ENCODE results near the gene LRP8. TPM values are rescaled to one million over a fixed set of nuclear protein-coding genes. Genes with fewer than 3 reads are reported as not detected.
"Not testable (repeated sequence)": the region's sequence is repeated elsewhere in the genome, so short reads cannot be mapped to it uniquely, and the experiment has no call there.

Gene LRP8
- total and polyA plus RNA-seq, 9 of the 15 experiments (the other 6 are each of a cell fraction or from before 2014, with no cell fraction given), result 7.1 to 56.1 (median 31.3) TPM

- TF ChIP-seq ZFP36 (IDR thresholded peaks at IDR 0.05; ENCODE audit: low read depth, low read length, partially characterized antibody), result peak; percentile 47
Measured at GRCh38 chr1:53205496-53205895, 122.4 kb downstream of the LRP8 start.

GRCh38 chr1:53203466-53203865, 124.4 kb downstream of the LRP8 start:
- no peaks in the 10 kb centered on the region for H3K27me3 ChIP-seq (ENCODE audit: control insufficient read depth in 2 of 2, insufficient read depth in 2 of 2, low read length in 2 of 2)
- in situ Hi-C loops (cut with MboI), result no loop called here
- H3K9ac ChIP-seq (ENCODE audit: insufficient read depth in 1 of 2, low read depth in 2 of 2, low read length in 2 of 2), result no peak overlapping the region
- no peak for FAIRE-seq
- peaks cover 40% of the 10 kb centered on the region; the same call in 2 of the 3 replicates for H3K36me3 ChIP-seq (ENCODE audit: control insufficient read depth, insufficient read depth, low read length)
- intact Hi-C loops (cut with micrococcal nuclease), result no loop called here
- no peak overlapping the region for H3K4me3 ChIP-seq
- ATAC-seq, result no peak
- no peaks in the 10 kb centered on the region; a peak in 2 of 5 replicates for H3K4me1 ChIP-seq (replicated peaks in 1 of 2; ENCODE audit: control insufficient read depth in 2 of 2, insufficient read depth in 2 of 2, low read length in 2 of 2)
- H3K9me1 ChIP-seq (ENCODE audit: control insufficient read depth, insufficient read depth, low read length), result no peaks in the 10 kb centered on the region
- no peak overlapping the region for H3K4me2 ChIP-seq (ENCODE audit: insufficient read depth, low read length)
- WGBS (ENCODE audit: insufficient coverage, low coverage, missing lambda C conversion rate), result 64% methylated on average over 3 of the region's 3 CpGs
- H3K79me2 ChIP-seq (ENCODE audit: control insufficient read depth, insufficient read depth, low read length), result no peaks in the 10 kb centered on the region
- ChIA-PET CTCF (ENCODE audit: low intra/inter-chr PET ratio) (no interaction called here), POLR2A (interaction anchor here (1.0 kb wide), 2 partner anchors 10 to 12 kb away, joined by 4 read pairs; no protein-coding TSS in a partner anchor)
- H4K20me1 ChIP-seq (replicated peaks; ENCODE audit: control insufficient read depth, insufficient read depth, low read length), result no peaks in the 10 kb centered on the region
- peaks cover 19% of the 10 kb centered on the region for H3K9me3 ChIP-seq (replicated peaks; ENCODE audit: control insufficient read depth, insufficient read depth, low read depth, low read length)
- no TSS peak for BruUV-seq (replicated peaks)
- H3K27ac ChIP-seq (ENCODE audit: extremely low read depth, low read depth, low read length), result no peak overlapping the region
- DNase-seq (ENCODE audit: extremely low read depth in 1 of 4, low spot score in 3 of 4), result no peak
- H2AFZ ChIP-seq (ENCODE audit: low read depth, low read length), result no peak overlapping the region
- TF ChIP-seq GTF2F1 (IDR thresholded peaks at IDR 0.05; ENCODE audit: low read depth, low read length) (no peak), SAP30 (IDR thresholded peaks at IDR 0.05; ENCODE audit: borderline replicate concordance, insufficient read depth, low read depth, low read length, poor library complexity, severe bottlenecking) (no peak), CREB1 (IDR thresholded peaks at IDR 0.05) (no peak), CREB1 (CRISPR knock-in tag; IDR thresholded peaks at IDR 0.05) (no peak), ELF4 (CRISPR knock-in tag; IDR thresholded peaks at IDR 0.05) (no peak), MTF1 (CRISPR knock-in tag; IDR thresholded peaks at IDR 0.05; ENCODE audit: borderline replicate concordance) (no peak), NRF1 (conservative IDR thresholded peaks at IDR 0.05 in 1 of 2, IDR thresholded peaks at IDR 0.05 in 1 of 2) (no peak), RUNX1 (IDR thresholded peaks at IDR 0.05; ENCODE audit: low read depth) (no peak), RCOR1 (IDR thresholded peaks at IDR 0.05; ENCODE audit: borderline replicate concordance in 1 of 2, low read depth in 2 of 2, low read length in 2 of 2) (no peak), ZNF584 (CRISPR knock-in tag; IDR thresholded peaks at IDR 0.05; ENCODE audit: low read depth) (no peak), ASH1L (IDR thresholded peaks at IDR 0.05; ENCODE audit: borderline replicate concordance, low read depth, partially characterized antibody) (no peak)
- TF ChIP-seq, protein P1, sequence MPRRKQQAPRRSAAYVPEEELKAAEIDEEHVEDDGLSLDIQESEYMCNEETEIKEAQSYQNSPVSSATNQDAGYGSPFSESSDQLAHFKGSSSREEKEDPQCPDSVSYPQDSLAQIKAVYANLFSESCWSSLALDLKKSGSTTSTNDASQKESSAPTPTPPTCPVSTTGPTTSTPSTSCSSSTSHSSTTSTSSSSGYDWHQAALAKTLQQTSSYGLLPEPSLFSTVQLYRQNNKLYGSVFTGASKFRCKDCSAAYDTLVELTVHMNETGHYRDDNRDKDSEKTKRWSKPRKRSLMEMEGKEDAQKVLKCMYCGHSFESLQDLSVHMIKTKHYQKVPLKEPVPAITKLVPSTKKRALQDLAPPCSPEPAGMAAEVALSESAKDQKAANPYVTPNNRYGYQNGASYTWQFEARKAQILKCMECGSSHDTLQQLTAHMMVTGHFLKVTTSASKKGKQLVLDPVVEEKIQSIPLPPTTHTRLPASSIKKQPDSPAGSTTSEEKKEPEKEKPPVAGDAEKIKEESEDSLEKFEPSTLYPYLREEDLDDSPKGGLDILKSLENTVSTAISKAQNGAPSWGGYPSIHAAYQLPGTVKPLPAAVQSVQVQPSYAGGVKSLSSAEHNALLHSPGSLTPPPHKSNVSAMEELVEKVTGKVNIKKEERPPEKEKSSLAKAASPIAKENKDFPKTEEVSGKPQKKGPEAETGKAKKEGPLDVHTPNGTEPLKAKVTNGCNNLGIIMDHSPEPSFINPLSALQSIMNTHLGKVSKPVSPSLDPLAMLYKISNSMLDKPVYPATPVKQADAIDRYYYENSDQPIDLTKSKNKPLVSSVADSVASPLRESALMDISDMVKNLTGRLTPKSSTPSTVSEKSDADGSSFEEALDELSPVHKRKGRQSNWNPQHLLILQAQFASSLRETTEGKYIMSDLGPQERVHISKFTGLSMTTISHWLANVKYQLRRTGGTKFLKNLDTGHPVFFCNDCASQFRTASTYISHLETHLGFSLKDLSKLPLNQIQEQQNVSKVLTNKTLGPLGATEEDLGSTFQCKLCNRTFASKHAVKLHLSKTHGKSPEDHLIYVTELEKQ (CRISPR knock-in tag; IDR thresholded peaks at IDR 0.05), result no peak

More at GRCh38 chr1:53205496-53205895, 122.4 kb downstream of the LRP8 start:
- H2AFZ ChIP-seq (ENCODE audit: low read depth, low read length); CTCF ChIA-PET (ENCODE audit: low intra/inter-chr PET ratio); POLR2A ChIA-PET; H3K9ac ChIP-seq (ENCODE audit: insufficient read depth in 1 of 2, low read depth in 2 of 2, low read length in 2 of 2); H3K9me1 ChIP-seq (ENCODE audit: control insufficient read depth, insufficient read depth, low read length); H3K27me3 ChIP-seq (ENCODE audit: control insufficient read depth in 2 of 2, insufficient read depth in 2 of 2, low read length in 2 of 2); ATAC-seq; intact Hi-C loops (cut with micrococcal nuclease); BruUV-seq (replicated peaks); FAIRE-seq; H3K79me2 ChIP-seq (ENCODE audit: control insufficient read depth, insufficient read depth, low read length); in situ Hi-C loops (cut with MboI); H3K4me1 ChIP-seq (replicated peaks in 1 of 2; ENCODE audit: control insufficient read depth in 2 of 2, insufficient read depth in 2 of 2, low read length in 2 of 2); DNase-seq (ENCODE audit: extremely low read depth in 1 of 4, low spot score in 3 of 4); H3K27ac ChIP-seq (ENCODE audit: extremely low read depth, low read depth, low read length); H3K4me3 ChIP-seq; H3K4me2 ChIP-seq (ENCODE audit: insufficient read depth, low read length); H4K20me1 ChIP-seq (replicated peaks; ENCODE audit: control insufficient read depth, insufficient read depth, low read length): not testable (repeated sequence)
- Histone ChIP-seq H3K36me3 (ENCODE audit: control insufficient read depth, insufficient read depth, low read length) (peaks cover 56% of the 10 kb centered on the region; the same call in 2 of the 3 replicates), H3K9me3 (replicated peaks; ENCODE audit: control insufficient read depth, insufficient read depth, low read depth, low read length) (peaks cover 19% of the 10 kb centered on the region)
- WGBS (ENCODE audit: insufficient coverage, low coverage, missing lambda C conversion rate), result 83% methylated on average over 1 of the region's 1 CpG

Measured in K562 (cell line).